Endothelial cell (in vitro differentiated cells): Measurements from ENCODE around the gene KLK13. TPM values are rescaled to one million over a fixed set of nuclear protein-coding genes. Genes with fewer than 3 reads are reported as not detected.

Experiments used
- DNase-seq: peaks from one replicate; pipeline ENCODE4 v3.0.0; 2021; ENCODE audit warnings: low spot score
- H3K27ac Mint-ChIP-seq: one replicate; pipeline ENCODE4 v1.8.0; 2021; ENCODE audit warnings: mixed read lengths, inconsistent platforms; ENCODE audit not compliant: unreplicated experiment
- H3K27me3 Mint-ChIP-seq: one replicate; pipeline ENCODE4 v1.8.0; 2021; ENCODE audit warnings: mild to moderate bottlenecking, moderate library complexity, mixed read lengths, inconsistent platforms; ENCODE audit not compliant: unreplicated experiment
- H3K36me3 Mint-ChIP-seq: one replicate; pipeline ENCODE4 v1.8.0; 2021; ENCODE audit warnings: mild to moderate bottlenecking, low read depth, mixed read lengths, inconsistent platforms; ENCODE audit not compliant: unreplicated experiment
- H3K4me1 Mint-ChIP-seq: one replicate; pipeline ENCODE4 v1.8.0; 2021; ENCODE audit warnings: mild to moderate bottlenecking, mixed read lengths, inconsistent platforms; ENCODE audit not compliant: unreplicated experiment
- H3K4me3 Mint-ChIP-seq: one replicate; pipeline ENCODE4 v1.8.0; 2021; ENCODE audit warnings: mild to moderate bottlenecking, mixed read lengths, inconsistent platforms; ENCODE audit not compliant: unreplicated experiment
- H3K9me3 Mint-ChIP-seq: one replicate; pipeline ENCODE4 v1.8.0; 2021; ENCODE audit warnings: mixed read lengths, inconsistent platforms; ENCODE audit not compliant: unreplicated experiment
- total RNA-seq: library from RNA; stranded (reverse); fragmentation: NEBNext Ultra II Directional; extraction: Animal tissue kit (Norgen Biotek cat#: 25700); gene quantifications from one replicate; pipeline ENCODE4 v1.2.1, GENCODE V29; 2021; ENCODE audit not compliant: unreplicated experiment
- TF ChIP-seq, protein P1 (sequence below): fragments of 200-600 bp; sonication (generic); IDR thresholded peaks from one replicate; pipeline ENCODE4 v1.5.0; 2021; ENCODE audit warnings: antibody characterized with exemption; ENCODE audit not compliant: unreplicated experiment

KLK13 gene
- total RNA-seq, 1 donor from 2014 or later, result 0.67 TPM

DNA sequence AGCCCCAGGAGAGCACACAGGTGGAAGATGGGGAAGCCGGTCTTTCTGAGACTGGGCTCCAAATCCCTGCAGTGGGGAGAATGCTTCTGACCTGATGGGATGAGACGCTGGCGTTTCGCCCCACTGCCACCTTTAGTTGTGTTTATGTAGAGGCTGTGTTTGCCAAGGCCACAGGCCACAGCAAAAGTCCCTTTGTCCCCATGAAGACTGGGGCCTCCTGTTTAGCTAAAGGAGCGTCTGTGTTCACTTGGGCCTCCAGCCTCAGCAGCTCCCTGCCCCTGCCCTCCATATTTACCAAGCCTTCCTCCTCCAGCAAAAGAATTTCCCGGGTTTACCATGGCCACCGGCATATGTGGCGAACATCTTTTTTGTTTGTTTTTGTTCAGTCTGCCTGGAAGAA lies 28.2 kb upstream of the KLK13 start:
- peaks cover 27% of the 10 kb centered on the region for H3K4me1 Mint-ChIP-seq

DNA sequence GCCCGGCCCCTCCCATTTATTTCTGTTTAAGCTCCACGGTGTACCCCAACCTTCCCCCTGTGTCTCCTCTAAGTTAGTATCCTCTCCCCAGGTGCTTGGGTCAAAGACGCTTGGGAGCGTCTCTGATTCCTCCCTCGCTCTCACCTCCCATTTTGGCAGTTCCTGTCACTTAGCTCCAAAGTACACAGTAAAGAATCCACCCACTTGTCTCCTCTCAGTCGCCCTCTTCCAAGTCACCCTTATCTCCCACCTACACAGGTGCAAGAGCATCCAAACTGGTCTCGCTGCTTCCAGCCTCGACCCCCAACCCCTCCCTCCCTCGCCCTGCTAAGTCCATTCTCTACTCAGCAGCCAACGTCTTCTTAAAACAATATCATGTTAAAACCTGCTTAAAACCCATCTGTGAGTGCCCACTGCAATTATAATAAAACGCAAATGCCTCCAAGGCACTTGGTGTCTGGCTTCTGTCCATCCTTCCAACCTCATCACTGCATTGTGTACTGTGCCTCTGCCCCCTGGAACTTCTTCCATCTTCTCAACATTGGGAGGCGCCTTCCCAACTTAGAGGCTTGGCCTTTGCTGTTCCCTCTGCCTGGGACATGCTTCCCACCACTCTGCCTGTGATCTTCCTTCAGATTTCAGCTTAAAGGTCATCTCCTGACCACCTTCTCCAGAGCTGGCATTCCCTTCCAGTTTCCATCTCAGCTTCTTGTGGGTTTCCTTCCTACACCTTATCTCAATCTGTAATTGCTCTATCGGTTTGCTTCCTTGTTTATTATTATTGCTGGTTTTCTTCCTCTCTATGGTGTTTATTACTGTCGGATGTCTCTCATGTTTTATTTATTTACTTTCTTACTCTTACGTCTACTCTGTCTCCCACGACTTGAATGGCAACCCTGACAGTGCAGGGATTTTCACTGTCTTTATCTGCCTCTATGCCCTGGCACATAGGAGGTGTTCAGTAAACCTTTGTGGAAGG lies 27.3 kb upstream of the KLK13 start:
- Mint-ChIP-seq H3K4me1 (peaks cover 26% of the 10 kb centered on the region), H3K27me3 (peaks cover 6% of the 10 kb centered on the region), H3K9me3 (no peaks in the 10 kb centered on the region), H3K4me3 (no peak overlapping the region), H3K36me3 (no peaks in the 10 kb centered on the region), H3K27ac (peak overlapping the region; percentile 45)
- no peak for DNase-seq
- TF ChIP-seq, protein P1, sequence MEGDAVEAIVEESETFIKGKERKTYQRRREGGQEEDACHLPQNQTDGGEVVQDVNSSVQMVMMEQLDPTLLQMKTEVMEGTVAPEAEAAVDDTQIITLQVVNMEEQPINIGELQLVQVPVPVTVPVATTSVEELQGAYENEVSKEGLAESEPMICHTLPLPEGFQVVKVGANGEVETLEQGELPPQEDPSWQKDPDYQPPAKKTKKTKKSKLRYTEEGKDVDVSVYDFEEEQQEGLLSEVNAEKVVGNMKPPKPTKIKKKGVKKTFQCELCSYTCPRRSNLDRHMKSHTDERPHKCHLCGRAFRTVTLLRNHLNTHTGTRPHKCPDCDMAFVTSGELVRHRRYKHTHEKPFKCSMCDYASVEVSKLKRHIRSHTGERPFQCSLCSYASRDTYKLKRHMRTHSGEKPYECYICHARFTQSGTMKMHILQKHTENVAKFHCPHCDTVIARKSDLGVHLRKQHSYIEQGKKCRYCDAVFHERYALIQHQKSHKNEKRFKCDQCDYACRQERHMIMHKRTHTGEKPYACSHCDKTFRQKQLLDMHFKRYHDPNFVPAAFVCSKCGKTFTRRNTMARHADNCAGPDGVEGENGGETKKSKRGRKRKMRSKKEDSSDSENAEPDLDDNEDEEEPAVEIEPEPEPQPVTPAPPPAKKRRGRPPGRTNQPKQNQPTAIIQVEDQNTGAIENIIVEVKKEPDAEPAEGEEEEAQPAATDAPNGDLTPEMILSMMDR, result no peak

More for the DNA sequence above, 28.2 kb upstream of the KLK13 start:
- no peak overlapping the region for H3K4me3 Mint-ChIP-seq
- H3K9me3 Mint-ChIP-seq, result no peaks in the 10 kb centered on the region
- H3K27me3 Mint-ChIP-seq, result peaks cover 6% of the 10 kb centered on the region
- TF ChIP-seq, protein P1, result no peak
- no peak for DNase-seq
- H3K27ac Mint-ChIP-seq, result no peak overlapping the region
- H3K36me3 Mint-ChIP-seq, result no peaks in the 10 kb centered on the region

DNA sequence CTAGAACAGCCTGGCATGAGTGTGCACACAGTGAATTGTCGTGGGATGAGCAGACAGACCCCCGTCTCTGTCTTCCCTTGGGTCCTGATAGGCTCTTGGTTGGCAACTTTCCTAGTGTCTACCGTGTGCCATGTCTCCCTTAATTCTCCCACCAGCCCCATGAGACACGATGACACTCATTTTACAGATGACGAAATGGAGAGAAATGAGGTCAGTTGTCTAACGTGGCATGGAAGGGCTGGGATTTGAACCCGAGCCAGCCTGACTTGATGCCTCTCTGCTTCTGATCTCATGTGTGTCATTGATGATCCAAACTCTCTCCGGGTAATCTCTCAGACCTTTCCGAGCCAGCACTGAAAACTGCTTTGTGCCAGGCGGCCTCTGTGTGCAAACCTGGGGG lies 26.2 kb upstream of the KLK13 start:
- H3K27ac Mint-ChIP-seq, result no peak overlapping the region
- H3K27me3 Mint-ChIP-seq, result peaks cover 4% of the 10 kb centered on the region
- H3K36me3 Mint-ChIP-seq, result no peaks in the 10 kb centered on the region
- no peak for DNase-seq
- TF ChIP-seq, protein P1, result no peak
- H3K4me3 Mint-ChIP-seq, result no peak overlapping the region
- no peaks in the 10 kb centered on the region for H3K9me3 Mint-ChIP-seq
- H3K4me1 Mint-ChIP-seq, result peaks cover 19% of the 10 kb centered on the region

DNA sequence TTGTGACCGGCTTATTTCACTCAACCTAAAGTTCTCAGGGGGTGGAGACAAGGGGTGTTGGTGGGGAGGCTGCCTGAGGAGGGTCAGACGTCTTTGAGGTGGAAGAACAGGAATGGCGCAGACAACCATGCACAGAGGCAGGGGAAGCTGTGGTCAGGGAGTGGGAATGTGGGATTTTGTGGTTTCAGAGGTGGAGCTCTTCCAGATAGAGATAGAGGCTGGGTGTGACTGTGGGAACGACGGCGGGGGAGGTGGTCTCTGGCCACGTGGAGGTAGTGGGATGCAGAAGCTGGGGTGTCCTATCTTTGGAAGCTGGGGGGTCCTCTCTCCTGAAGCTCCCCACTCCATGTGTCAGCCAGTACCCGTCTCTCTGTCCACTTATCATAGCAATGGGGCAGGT lies 25.6 kb upstream of the KLK13 start:
- H3K9me3 Mint-ChIP-seq, result no peaks in the 10 kb centered on the region
- H3K27ac Mint-ChIP-seq, result no peak overlapping the region
- DNase-seq, result no peak
- TF ChIP-seq, protein P1, result no peak
- H3K36me3 Mint-ChIP-seq, result no peaks in the 10 kb centered on the region
- H3K4me3 Mint-ChIP-seq, result no peak overlapping the region
- H3K4me1 Mint-ChIP-seq, result peaks cover 19% of the 10 kb centered on the region
- peaks cover 4% of the 10 kb centered on the region for H3K27me3 Mint-ChIP-seq

DNA sequence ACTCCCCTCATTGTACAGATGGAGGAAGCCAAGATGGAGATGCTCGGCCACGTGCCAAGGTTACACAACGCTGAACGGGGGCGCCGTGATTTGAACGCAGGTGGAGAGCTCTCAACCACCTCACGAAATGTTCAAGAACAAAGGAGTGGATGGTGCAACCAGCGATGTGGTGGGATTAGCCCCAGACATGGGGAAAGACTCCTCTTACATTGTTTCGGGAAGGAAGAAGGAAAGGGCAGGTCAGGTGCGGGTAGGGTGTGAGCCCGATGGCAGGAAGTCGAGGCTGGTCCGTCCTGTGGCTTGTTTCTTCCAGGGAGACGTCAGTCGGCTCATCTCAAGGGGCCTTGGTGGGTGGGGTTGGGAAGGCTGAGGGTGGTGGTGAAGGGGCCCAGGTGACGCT lies 24.9 kb upstream of the KLK13 start:
- no peaks in the 10 kb centered on the region for H3K9me3 Mint-ChIP-seq
- H3K36me3 Mint-ChIP-seq, result no peaks in the 10 kb centered on the region
- H3K27me3 Mint-ChIP-seq, result peaks cover 8% of the 10 kb centered on the region
- no peak for DNase-seq
- peak overlapping the region; percentile 39 for H3K4me3 Mint-ChIP-seq
- TF ChIP-seq, protein P1, result no peak
- no peak overlapping the region for H3K27ac Mint-ChIP-seq
- peaks cover 19% of the 10 kb centered on the region for H3K4me1 Mint-ChIP-seq
